Left renal cortex interstitium (tissue), 4 donors: Measurements from ENCODE around the gene ELN. TPM values are rescaled to one million over a fixed set of nuclear protein-coding genes. Genes with fewer than 3 reads are reported as not detected.

Experiments
- DNase-seq, 4 donors: peaks; one replicate each; pipeline ENCODE4 v3.0.0-alpha.2; 2013; ENCODE audit warnings: low read depth in 4 of 4, low spot score in 2 of 4, missing footprints in 1 of 4
- polyA plus RNA-seq, 4 donors: library from polyadenylated mRNA; unstranded; fragments of 120-200 nt; gene quantifications; one replicate each; pipeline ENCODE4 v1.2.1, GENCODE V29; 2013; ENCODE audit not compliant: insufficient read length in 4 of 4

The ELN gene
- polyA plus RNA-seq, 4 donors = 63.5 to 130 (median 77.1) TPM

- DNase-seq = no peak
Observed at GRCh38 chr7:74059681-74060588, 32.0 kb downstream of the ELN start.

- no peak for DNase-seq
Observed at GRCh38 chr7:74061840-74062539, 34.0 kb downstream of the ELN start.

GRCh38 chr7:74063223-74063641 lies 35.3 kb downstream of the ELN start:
- DNase-seq = no peak

GRCh38 chr7:74063646-74064045 lies 35.7 kb downstream of the ELN start:
- DNase-seq = no peak

GRCh38 chr7:74064696-74065095 lies 36.7 kb downstream of the ELN start:
- DNase-seq = no peak

- no peak for DNase-seq
Observed at GRCh38 chr7:74066626-74067025, 38.7 kb downstream of the ELN start.

- DNase-seq = no peak
Observed at GRCh38 chr7:74068378-74069085, 40.6 kb downstream of the ELN start.

- no peak for DNase-seq
Observed at GRCh38 chr7:74069086-74069541, 41.1 kb downstream of the ELN start.

- DNase-seq = no peak
Observed at GRCh38 chr7:74069790-74070618, 42.0 kb downstream of the ELN start.

GRCh38 chr7:74070619-74070921 lies 42.6 kb downstream of the ELN start:
- no peak for DNase-seq

- DNase-seq = no peak
Observed at GRCh38 chr7:74071121-74071520, 43.1 kb downstream of the ELN start.

- no peak for DNase-seq
Observed at GRCh38 chr7:74074770-74075169, 46.8 kb downstream of the ELN start.

- DNase-seq = no peak
Observed at GRCh38 chr7:74078461-74078860, 50.5 kb downstream of the ELN start.

GRCh38 chr7:74082770-74083116 lies 54.8 kb downstream of the ELN start:
- no peak for DNase-seq

- peak in 2 of 4 donors; percentile 73 to 75 for DNase-seq
Observed at GRCh38 chr7:74083117-74083876, 55.3 kb downstream of the ELN start, which contains the start of gene LIMK1. LIMK1 (plus strand) TSS chr7:74083804; CDS start chr7:74083991, 187 bp downstream.

GRCh38 chr7:74083928-74084721 lies 56.2 kb downstream of the ELN start:
- no peak for DNase-seq

- no peak for DNase-seq
Observed at GRCh38 chr7:74084722-74085578, 57.0 kb downstream of the ELN start.
